NB4 (cell line): ENCODE measurements around the gene NXNL1.

Experiments
- DNase-seq: peaks from one replicate; pipeline ENCODE4 v3.0.0; 2010; ENCODE audit warnings: low read depth
- H3K4me3 ChIP-seq: one replicate; pipeline ENCODE4 v1.5.1; 2011; ENCODE audit warnings: mild to moderate bottlenecking, low read depth, low read length, moderate library complexity
- MYC ChIP-seq: IDR thresholded peaks from 2 replicates; pipeline ENCODE4 v1.6.1; 2011; ENCODE audit warnings: low read depth, low read length
- POLR2A ChIP-seq: IDR thresholded peaks from 2 replicates; pipeline ENCODE4 v1.6.1; 2011; ENCODE audit warnings: mild to moderate bottlenecking; ENCODE audit not compliant: insufficient read length; ENCODE audit errors: extremely low read depth
- TF ChIP-seq, protein P1 (sequence below): IDR thresholded peaks from one replicate; pipeline ENCODE4 v1.5.1; 2012; ENCODE audit warnings: low read depth, low read length
- TF ChIP-seq, protein P2 (sequence below): IDR thresholded peaks from 2 replicates; pipeline ENCODE4 v1.6.1; 2011; ENCODE audit warnings: low read depth, low read length

NXNL1 gene

GRCh38 chr19:17487284-17488121 lies 26.8 kb upstream of the NXNL1 start:
- DNase-seq, result no peak
- no peak for TF ChIP-seq POLR2A
- TF ChIP-seq, protein P1, sequence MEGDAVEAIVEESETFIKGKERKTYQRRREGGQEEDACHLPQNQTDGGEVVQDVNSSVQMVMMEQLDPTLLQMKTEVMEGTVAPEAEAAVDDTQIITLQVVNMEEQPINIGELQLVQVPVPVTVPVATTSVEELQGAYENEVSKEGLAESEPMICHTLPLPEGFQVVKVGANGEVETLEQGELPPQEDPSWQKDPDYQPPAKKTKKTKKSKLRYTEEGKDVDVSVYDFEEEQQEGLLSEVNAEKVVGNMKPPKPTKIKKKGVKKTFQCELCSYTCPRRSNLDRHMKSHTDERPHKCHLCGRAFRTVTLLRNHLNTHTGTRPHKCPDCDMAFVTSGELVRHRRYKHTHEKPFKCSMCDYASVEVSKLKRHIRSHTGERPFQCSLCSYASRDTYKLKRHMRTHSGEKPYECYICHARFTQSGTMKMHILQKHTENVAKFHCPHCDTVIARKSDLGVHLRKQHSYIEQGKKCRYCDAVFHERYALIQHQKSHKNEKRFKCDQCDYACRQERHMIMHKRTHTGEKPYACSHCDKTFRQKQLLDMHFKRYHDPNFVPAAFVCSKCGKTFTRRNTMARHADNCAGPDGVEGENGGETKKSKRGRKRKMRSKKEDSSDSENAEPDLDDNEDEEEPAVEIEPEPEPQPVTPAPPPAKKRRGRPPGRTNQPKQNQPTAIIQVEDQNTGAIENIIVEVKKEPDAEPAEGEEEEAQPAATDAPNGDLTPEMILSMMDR, result no peak
- no peak for TF ChIP-seq MYC
- TF ChIP-seq, protein P2, sequence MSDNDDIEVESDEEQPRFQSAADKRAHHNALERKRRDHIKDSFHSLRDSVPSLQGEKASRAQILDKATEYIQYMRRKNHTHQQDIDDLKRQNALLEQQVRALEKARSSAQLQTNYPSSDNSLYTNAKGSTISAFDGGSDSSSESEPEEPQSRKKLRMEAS, result no peak
- no peak overlapping the region for H3K4me3 ChIP-seq

- H3K4me3 ChIP-seq, result no peak overlapping the region
- TF ChIP-seq POLR2A (no peak), MYC (no peak)
- TF ChIP-seq, protein P1, result no peak
- TF ChIP-seq, protein P2, result no peak
- no peak for DNase-seq
Observed at GRCh38 chr19:17486545-17487240, 26.0 kb upstream of the NXNL1 start.

DNA sequence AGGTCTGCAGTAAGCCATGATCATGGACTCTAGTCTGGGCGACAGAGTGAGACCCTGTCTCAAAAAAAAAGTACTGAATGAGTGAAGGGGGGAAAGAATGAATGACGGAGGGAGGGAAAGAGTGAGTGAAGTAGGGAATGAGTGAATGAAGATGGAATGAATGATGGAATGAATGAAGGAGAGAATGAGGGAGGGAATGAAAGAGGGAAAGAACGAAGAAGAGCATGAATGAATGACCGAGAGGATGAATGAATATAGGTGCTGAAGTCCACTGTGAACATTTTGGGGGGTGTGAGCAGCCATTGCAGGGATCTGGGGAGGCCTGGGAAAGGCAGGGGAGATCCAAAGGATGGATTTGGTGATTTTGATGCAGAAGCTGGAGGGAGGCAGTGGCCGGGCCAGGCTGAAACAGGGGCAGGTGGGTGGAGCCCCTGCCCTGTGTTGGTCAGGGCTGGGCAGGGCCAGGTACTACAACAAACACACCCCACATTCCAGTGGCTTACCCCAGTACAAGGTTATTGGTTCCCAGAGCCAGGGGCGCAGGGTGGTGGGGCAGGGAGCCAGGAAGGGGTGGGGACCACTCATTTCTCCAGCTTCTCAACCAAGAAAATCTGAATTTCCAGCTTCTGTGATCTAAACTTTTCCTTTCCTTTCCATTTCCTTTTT lies 23.9 kb upstream of the NXNL1 start:
- no peak for DNase-seq
- no peak overlapping the region for H3K4me3 ChIP-seq
- TF ChIP-seq, protein P1, result no peak
- TF ChIP-seq POLR2A, result no peak
- no peak for TF ChIP-seq MYC
- TF ChIP-seq, protein P2, result no peak

DNA sequence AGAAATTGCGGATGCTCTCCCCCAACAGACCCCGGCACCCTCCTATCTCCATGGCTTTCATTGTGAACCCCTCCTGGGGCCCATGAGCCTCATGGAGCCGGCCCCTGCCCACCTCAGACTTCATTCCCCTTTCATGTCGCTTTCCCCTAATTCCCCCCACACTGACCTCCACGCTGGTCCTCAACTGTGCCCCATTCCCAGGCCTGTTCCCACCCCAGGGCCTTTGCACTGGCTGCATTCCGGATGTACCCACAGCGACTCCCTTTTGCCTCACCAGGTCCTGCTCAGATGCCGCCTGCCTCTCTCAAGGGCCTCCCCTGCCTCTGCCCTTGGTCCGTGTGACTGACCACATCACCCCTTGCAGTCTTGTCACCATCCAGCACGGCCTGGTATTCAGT lies 22.9 kb upstream of the NXNL1 start:
- no peak for DNase-seq
- no peak overlapping the region for H3K4me3 ChIP-seq
- TF ChIP-seq, protein P2, result no peak
- TF ChIP-seq, protein P1, result no peak
- no peak for TF ChIP-seq POLR2A
- no peak for TF ChIP-seq MYC

- no peak for DNase-seq
- TF ChIP-seq MYC (no peak), POLR2A (no peak)
- TF ChIP-seq, protein P2, result no peak
- TF ChIP-seq, protein P1, result no peak
- no peak overlapping the region for H3K4me3 ChIP-seq
Observed at GRCh38 chr19:17482877-17483604, 22.3 kb upstream of the NXNL1 start.
